Measurements from ENCODE around the gene PRCC. TPM values are rescaled to one million over a fixed set of nuclear protein-coding genes. Genes with fewer than 3 reads are reported as not detected.

PRCC gene
- total and polyA plus RNA-seq, 2 of the 13 experiments (the other 11 are each of a cell fraction or from before 2014, with no cell fraction given) = 24.2 to 40.5 TPM

DNA sequence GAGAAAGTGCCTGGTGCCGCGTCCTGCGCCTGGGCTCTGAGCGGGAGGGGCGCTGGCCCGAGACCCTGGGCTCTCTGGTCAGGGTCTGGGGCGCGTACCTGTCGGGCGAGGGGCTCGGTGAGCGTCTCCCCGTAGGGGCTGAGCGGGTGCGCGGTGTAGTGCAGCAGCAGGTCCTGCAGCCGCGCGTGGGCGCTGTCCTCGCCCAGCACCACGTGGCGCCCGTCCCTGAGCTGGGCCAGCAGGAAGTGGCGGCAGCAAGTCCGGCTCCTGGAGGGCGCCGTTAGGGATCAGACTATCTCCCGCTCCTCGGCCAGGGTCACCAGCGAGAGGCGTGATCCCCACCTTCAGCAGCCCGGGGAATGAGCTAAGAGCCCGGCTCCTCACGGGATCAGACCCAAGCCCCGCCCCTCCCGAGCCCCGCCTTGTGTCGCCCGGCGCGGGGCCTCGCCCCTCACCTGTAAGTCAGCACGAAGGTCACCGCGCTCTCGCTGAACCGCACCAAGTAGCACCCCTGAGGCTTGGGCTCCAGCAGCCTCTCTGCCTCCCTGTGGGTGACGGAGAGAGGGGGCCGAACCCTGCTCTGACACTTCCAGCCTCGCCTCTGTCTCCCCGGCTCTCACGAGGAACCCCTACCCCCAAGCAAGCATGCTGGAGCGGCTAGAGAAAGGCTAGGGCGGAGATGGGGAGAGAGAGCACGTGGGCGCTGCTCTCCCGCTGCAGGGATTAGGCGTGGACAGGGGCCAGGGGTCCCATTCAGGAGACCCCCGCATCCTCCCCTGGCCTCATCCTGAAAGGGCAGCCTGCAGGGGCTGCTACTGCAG, 46.6 kb downstream of the PRCC start (continued):
- TF ChIP-seq, protein P1, sequence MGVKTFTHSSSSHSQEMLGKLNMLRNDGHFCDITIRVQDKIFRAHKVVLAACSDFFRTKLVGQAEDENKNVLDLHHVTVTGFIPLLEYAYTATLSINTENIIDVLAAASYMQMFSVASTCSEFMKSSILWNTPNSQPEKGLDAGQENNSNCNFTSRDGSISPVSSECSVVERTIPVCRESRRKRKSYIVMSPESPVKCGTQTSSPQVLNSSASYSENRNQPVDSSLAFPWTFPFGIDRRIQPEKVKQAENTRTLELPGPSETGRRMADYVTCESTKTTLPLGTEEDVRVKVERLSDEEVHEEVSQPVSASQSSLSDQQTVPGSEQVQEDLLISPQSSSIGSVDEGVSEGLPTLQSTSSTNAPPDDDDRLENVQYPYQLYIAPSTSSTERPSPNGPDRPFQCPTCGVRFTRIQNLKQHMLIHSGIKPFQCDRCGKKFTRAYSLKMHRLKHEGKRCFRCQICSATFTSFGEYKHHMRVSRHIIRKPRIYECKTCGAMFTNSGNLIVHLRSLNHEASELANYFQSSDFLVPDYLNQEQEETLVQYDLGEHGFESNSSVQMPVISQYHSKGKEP (CRISPR knock-in tag; IDR thresholded peaks at IDR 0.05) = no peak
- TF ChIP-seq, protein P2, sequence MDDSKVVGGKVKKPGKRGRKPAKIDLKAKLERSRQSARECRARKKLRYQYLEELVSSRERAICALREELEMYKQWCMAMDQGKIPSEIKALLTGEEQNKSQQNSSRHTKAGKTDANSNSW (CRISPR knock-in tag; IDR thresholded peaks at IDR 0.05; ENCODE audit: borderline replicate concordance) = 0 out of 2 replicates have a peak, but pooled peaks have one; percentile 51
- 0 out of 2 replicates have a peak, but pooled peaks have one; percentile 36 for TF ChIP-seq ZC3H13 (CRISPR knock-in tag; IDR thresholded peaks at IDR 0.05)
- TF ChIP-seq, protein P3, sequence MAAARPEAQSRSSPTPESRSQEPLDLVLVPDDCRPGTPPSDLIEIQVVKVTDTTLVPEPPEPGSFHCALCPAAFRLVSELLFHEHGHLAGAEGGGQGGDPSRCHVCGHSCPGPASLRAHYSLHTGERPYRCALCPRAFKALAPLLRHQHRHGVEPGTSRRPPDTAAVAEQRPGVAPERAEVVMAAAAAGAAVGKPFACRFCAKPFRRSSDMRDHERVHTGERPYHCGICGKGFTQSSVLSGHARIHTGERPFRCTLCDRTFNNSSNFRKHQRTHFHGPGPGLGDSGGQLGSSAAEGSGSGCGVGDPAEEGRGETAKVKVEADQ (CRISPR knock-in tag; IDR thresholded peaks at IDR 0.05; ENCODE audit: borderline replicate concordance) = no peak; the same call in 1 of the 2 replicates
- 0 out of 2 replicates have a peak, but pooled peaks have one; percentile 72 for TF ChIP-seq ZNF83 (CRISPR knock-in tag; IDR thresholded peaks at IDR 0.05; ENCODE audit: borderline replicate concordance)
- peak; percentile 88 for TF ChIP-seq ZIK1 (CRISPR knock-in tag; IDR thresholded peaks at IDR 0.05; ENCODE audit: borderline replicate concordance, low read depth)
- peak; percentile 79 for TF ChIP-seq PPARG (CRISPR knock-in tag; conservative IDR thresholded peaks at IDR 0.05)
- TF ChIP-seq ZNF775 (CRISPR knock-in tag; IDR thresholded peaks at IDR 0.05; ENCODE audit: borderline replicate concordance) = 0 out of 2 replicates have a peak, but pooled peaks have one; percentile 67
- TF ChIP-seq, protein P4, sequence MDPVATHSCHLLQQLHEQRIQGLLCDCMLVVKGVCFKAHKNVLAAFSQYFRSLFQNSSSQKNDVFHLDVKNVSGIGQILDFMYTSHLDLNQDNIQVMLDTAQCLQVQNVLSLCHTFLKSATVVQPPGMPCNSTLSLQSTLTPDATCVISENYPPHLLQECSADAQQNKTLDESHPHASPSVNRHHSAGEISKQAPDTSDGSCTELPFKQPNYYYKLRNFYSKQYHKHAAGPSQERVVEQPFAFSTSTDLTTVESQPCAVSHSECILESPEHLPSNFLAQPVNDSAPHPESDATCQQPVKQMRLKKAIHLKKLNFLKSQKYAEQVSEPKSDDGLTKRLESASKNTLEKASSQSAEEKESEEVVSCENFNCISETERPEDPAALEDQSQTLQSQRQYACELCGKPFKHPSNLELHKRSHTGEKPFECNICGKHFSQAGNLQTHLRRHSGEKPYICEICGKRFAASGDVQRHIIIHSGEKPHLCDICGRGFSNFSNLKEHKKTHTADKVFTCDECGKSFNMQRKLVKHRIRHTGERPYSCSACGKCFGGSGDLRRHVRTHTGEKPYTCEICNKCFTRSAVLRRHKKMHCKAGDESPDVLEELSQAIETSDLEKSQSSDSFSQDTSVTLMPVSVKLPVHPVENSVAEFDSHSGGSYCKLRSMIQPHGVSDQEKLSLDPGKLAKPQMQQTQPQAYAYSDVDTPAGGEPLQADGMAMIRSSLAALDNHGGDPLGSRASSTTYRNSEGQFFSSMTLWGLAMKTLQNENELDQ (CRISPR knock-in tag; IDR thresholded peaks at IDR 0.05; ENCODE audit: borderline replicate concordance) = peak; percentile 18; the same call in 1 of the 2 replicates
- TF ChIP-seq ZNF101 (CRISPR knock-in tag; IDR thresholded peaks at IDR 0.05; ENCODE audit: borderline replicate concordance, low read depth) = 0 out of 2 replicates have a peak, but pooled peaks have one; percentile 38
- TF ChIP-seq FOSL1 (CRISPR knock-in tag; IDR thresholded peaks at IDR 0.05; ENCODE audit: borderline replicate concordance) = 0 out of 2 replicates have a peak, but pooled peaks have one; percentile 32
- no peak for TF ChIP-seq TCF7L2 (IDR thresholded peaks at IDR 0.05; ENCODE audit: low read depth, low read length)
- TF ChIP-seq, protein P5, sequence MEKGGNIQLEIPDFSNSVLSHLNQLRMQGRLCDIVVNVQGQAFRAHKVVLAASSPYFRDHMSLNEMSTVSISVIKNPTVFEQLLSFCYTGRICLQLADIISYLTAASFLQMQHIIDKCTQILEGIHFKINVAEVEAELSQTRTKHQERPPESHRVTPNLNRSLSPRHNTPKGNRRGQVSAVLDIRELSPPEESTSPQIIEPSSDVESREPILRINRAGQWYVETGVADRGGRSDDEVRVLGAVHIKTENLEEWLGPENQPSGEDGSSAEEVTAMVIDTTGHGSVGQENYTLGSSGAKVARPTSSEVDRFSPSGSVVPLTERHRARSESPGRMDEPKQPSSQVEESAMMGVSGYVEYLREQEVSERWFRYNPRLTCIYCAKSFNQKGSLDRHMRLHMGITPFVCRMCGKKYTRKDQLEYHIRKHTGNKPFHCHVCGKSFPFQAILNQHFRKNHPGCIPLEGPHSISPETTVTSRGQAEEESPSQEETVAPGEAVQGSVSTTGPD (CRISPR knock-in tag; IDR thresholded peaks at IDR 0.05) = no peak
- 0 out of 2 replicates have a peak, but pooled peaks have one; percentile 71 for TF ChIP-seq KLF15 (CRISPR knock-in tag; IDR thresholded peaks at IDR 0.05; ENCODE audit: borderline replicate concordance)
- TF ChIP-seq SUZ12 (IDR thresholded peaks at IDR 0.05; ENCODE audit: low read depth, low read length) = no peak
- TF ChIP-seq POLR2AphosphoS2 (IDR thresholded peaks at IDR 0.05; ENCODE audit: low read depth, low read length) = no peak
- TF ChIP-seq KAT2B (IDR thresholded peaks at IDR 0.05; ENCODE audit: borderline replicate concordance, low read depth, low read length) = no peak
- peak; percentile 96 for TF ChIP-seq ATF7-NPFF (CRISPR knock-in tag; IDR thresholded peaks at IDR 0.05; ENCODE audit: low read depth)
- no peak; the same call in none of the 2 replicates for TF ChIP-seq ZNF501 (CRISPR knock-in tag; IDR thresholded peaks at IDR 0.05)
